OCI-LY7 (cell line): Measurements from ENCODE around the gene TSTD1.

Experiments used
- CTCF ChIP-seq: fragments of 200-600 bp; sonication (generic); conservative IDR thresholded peaks from 2 replicates; pipeline ENCODE4 v1.5.1; 2014; ENCODE audit warnings: mild to moderate bottlenecking, antibody characterized with exemption, low read length, moderate library complexity, mixed read lengths
- EZH2phosphoT487 ChIP-seq: fragments of 200-600 bp; sonication (generic); IDR thresholded peaks from 2 replicates; pipeline ENCODE4 v1.6.1; 2018; ENCODE audit warnings: low read depth, borderline replicate concordance, mild to moderate bottlenecking, mixed run types, antibody characterized with exemption, low read length, moderate library complexity, mixed read lengths

- TF ChIP-seq CTCF (no peak), EZH2phosphoT487 (no peak)
These were observed 31.0 kb upstream of the TSTD1 start, which contains the start of gene ARHGAP30 for GRCh38 chr1:161069731-161070270.
